Gastroesophageal sphincter (tissue), 3 donors: ENCODE measurements around the gene BRK1.

Experiments used
- CTCF ChIP-seq, 4 experiments: fragments of 200-600 bp in 2 of 4; fragments of 450-650 bp in 2 of 4; sonication (generic) in 1 of 4; IDR thresholded peaks; one replicate each; pipeline ENCODE4 v1.5.1; 2017 to 2019; ENCODE audit warnings: antibody characterized with exemption in 4 of 4, mild to moderate bottlenecking in 2 of 4, moderate library complexity in 2 of 4
- POLR2A ChIP-seq, 2 donors: fragments of 450-650 bp; IDR thresholded peaks; one replicate each; pipeline ENCODE4 v1.6.1; 2017; ENCODE audit warnings: antibody characterized with exemption in 2 of 2, mild to moderate bottlenecking in 2 of 2, moderate library complexity in 1 of 2
- POLR2AphosphoS5 ChIP-seq: sonication (generic); formaldehyde crosslinking; IDR thresholded peaks from one replicate; pipeline ENCODE4 v1.6.1; 2017; ENCODE audit warnings: antibody characterized with exemption

GRCh38 chr3:10074666-10075065 is 40.8 kb upstream of the BRK1 start:
- TF ChIP-seq CTCF (IDR thresholded peaks at IDR 0.05) (no peak), POLR2A (IDR thresholded peaks at IDR 0.05) (no peak), POLR2AphosphoS5 (no peak)
